Stimulated activated naive CD8-positive, alpha-beta T cell treated with anti-CD3 and anti-CD28 coated beads, Interleukin-15, Interleukin-2, amounts not matched to agents 100 U/mL and 50 U/mL, for 24 hours (primary cell): ENCODE results near the gene ASIC4.

Experiments
- ATAC-seq: fragments of 150-1000 bp; cut with Tn5 transposase; one replicate; pipeline ENCODE4 v1.10.0; 2021
- DNase-seq: peaks from one replicate; pipeline ENCODE4 v3.0.0; 2021

Gene ASIC4

GRCh38 chr2:219498280-219499057 lies 15.8 kb upstream of the ASIC4 start, which contains the start of gene GMPPA:
Gene GMPPA (plus strand): TSS chr2:219498891. CDS start chr2:219499976, 1,085 bp downstream.
- DNase-seq (peak; percentile 92), ATAC-seq (peak; percentile 95)

- ATAC-seq = no peak
Measured at GRCh38 chr2:219499058-219499307, 15.3 kb upstream of the ASIC4 start.

GRCh38 chr2:219499555-219499954 lies 14.7 kb upstream of the ASIC4 start:
- DNase-seq = no peak
- ATAC-seq = no peak

More at GRCh38 chr2:219499058-219499307, 15.3 kb upstream of the ASIC4 start:
- no peak for DNase-seq

- no peak for DNase-seq
Measured at GRCh38 chr2:219500135-219500534, 14.1 kb upstream of the ASIC4 start.

GRCh38 chr2:219501849-219502248 lies 12.4 kb upstream of the ASIC4 start:
- ATAC-seq (no peak), DNase-seq (no peak)

More at GRCh38 chr2:219500135-219500534, 14.1 kb upstream of the ASIC4 start:
- ATAC-seq = no peak

- no peak for DNase-seq
- ATAC-seq = no peak
Measured at GRCh38 chr2:219502618-219503017, 11.7 kb upstream of the ASIC4 start.

- no peak for ATAC-seq
Measured at GRCh38 chr2:219505585-219505984, 8.7 kb upstream of the ASIC4 start.

GRCh38 chr2:219506153-219506801 lies 8.0 kb upstream of the ASIC4 start:
- ATAC-seq (no peak), DNase-seq (no peak)

More at GRCh38 chr2:219505585-219505984, 8.7 kb upstream of the ASIC4 start:
- no peak for DNase-seq

GRCh38 chr2:219506802-219507526 lies 7.3 kb upstream of the ASIC4 start:
- DNase-seq = no peak
- no peak for ATAC-seq

GRCh38 chr2:219507581-219508443 lies 6.5 kb upstream of the ASIC4 start:
- DNase-seq (no peak), ATAC-seq (no peak)

- DNase-seq = no peak
- no peak for ATAC-seq
Measured at GRCh38 chr2:219508444-219508734, 5.9 kb upstream of the ASIC4 start.

- ATAC-seq = peak; percentile 5
- no peak for DNase-seq
Measured at GRCh38 chr2:219508971-219509779, 5.1 kb upstream of the ASIC4 start.

- DNase-seq = peak; percentile 65
- peak; percentile 62 for ATAC-seq
Measured at GRCh38 chr2:219509780-219510511, 4.3 kb upstream of the ASIC4 start.

- ATAC-seq (no peak), DNase-seq (no peak)
Measured at GRCh38 chr2:219510512-219511135, 3.7 kb upstream of the ASIC4 start.

GRCh38 chr2:219511547-219512325 lies 2.5 kb upstream of the ASIC4 start:
- ATAC-seq (no peak), DNase-seq (no peak)

GRCh38 chr2:219512524-219513216 lies 1.6 kb upstream of the ASIC4 start:
- DNase-seq = no peak
- no peak for ATAC-seq

- DNase-seq (no peak), ATAC-seq (no peak)
Measured at GRCh38 chr2:219513787-219514186, 495 bp upstream of the ASIC4 start.

- no peak for DNase-seq
- ATAC-seq = no peak
Measured at GRCh38 chr2:219514836-219515235, 554 bp downstream of the ASIC4 start.
